NT2/D1 (cell line): ENCODE measurements around the gene EIF3M.

Experiments used
- SUZ12 ChIP-seq: IDR thresholded peaks from 2 replicates; pipeline ENCODE4 v1.6.1; 2011; ENCODE audit not compliant: insufficient read length, insufficient read depth; ENCODE audit errors: extremely low read depth
- ZNF274 ChIP-seq: IDR thresholded peaks from 2 replicates; pipeline ENCODE4 v1.6.1; 2011; ENCODE audit warnings: mild to moderate bottlenecking, low read depth, low read length

GRCh38 chr11:32643526-32643925 is 59.9 kb downstream of the EIF3M start:
- no peak for TF ChIP-seq ZNF274
- TF ChIP-seq SUZ12: no peak
